ENCODE results near the gene MAP4K1. TPM values are rescaled to one million over a fixed set of nuclear protein-coding genes. Genes with fewer than 3 reads are reported as not detected.
A peak's percentile ranks its signal among the peaks of the same experiment; 100 is the strongest.

MAP4K1 gene
- total and polyA plus RNA-seq, 2 of the 13 experiments (the other 11 are each of a cell fraction or from before 2014, with no cell fraction given) = 0.24 to 0.89 TPM

GRCh38 chr19:38656171-38656981 is 38.6 kb upstream of the MAP4K1 start (continued):
- TF ChIP-seq ARID4A (CRISPR knock-in tag; IDR thresholded peaks at IDR 0.05; ENCODE audit: borderline replicate concordance) (peak; percentile 29; the same call in 1 of the 2 replicates), CBFB (CRISPR knock-in tag; IDR thresholded peaks at IDR 0.05) (0 out of 2 replicates have a peak, but pooled peaks have one; percentile 39), IRF2 (CRISPR knock-in tag; IDR thresholded peaks at IDR 0.05) (peak; percentile 37; the same call in 1 of the 2 replicates), TOPORS (CRISPR knock-in tag; IDR thresholded peaks at IDR 0.05) (no peak), REXO4 (CRISPR knock-in tag; IDR thresholded peaks at IDR 0.05; ENCODE audit: borderline replicate concordance) (no peak), ISL2 (CRISPR knock-in tag; IDR thresholded peaks at IDR 0.05) (0 out of 2 replicates have a peak, but pooled peaks have one; percentile 33), SKI (IDR thresholded peaks at IDR 0.05; ENCODE audit: partially characterized antibody) (peak; percentile 11), ZNF121 (CRISPR knock-in tag; IDR thresholded peaks at IDR 0.05) (peak; percentile 80), SSRP1 (CRISPR knock-in tag; IDR thresholded peaks at IDR 0.05) (0 out of 2 replicates have a peak, but pooled peaks have one; percentile 24), SP5 (CRISPR knock-in tag; IDR thresholded peaks at IDR 0.05; ENCODE audit: borderline replicate concordance, low read depth) (peak; percentile 14; the same call in 1 of the 2 replicates), STAT6 (CRISPR knock-in tag; IDR thresholded peaks at IDR 0.05; ENCODE audit: borderline replicate concordance) (no peak), RXRB (CRISPR knock-in tag; IDR thresholded peaks at IDR 0.05; ENCODE audit: borderline replicate concordance) (peak; percentile 29; the same call in 1 of the 2 replicates), ATF3 (CRISPR knock-in tag; IDR thresholded peaks at IDR 0.05) (0 out of 2 replicates have a peak, but pooled peaks have one; percentile 27), ZNF549 (CRISPR knock-in tag; IDR thresholded peaks at IDR 0.05) (no peak), BRD4 (CRISPR knock-in tag; IDR thresholded peaks at IDR 0.05) (no peak), PHF20 (CRISPR knock-in tag; IDR thresholded peaks at IDR 0.05) (no peak)

All from HepG2 (cell line).